ENCODE data around the gene DTNB.
A peak's percentile ranks its signal among the peaks of the same experiment; 100 is the strongest.
"Not testable (repeated sequence)": the region's sequence is repeated elsewhere in the genome, so short reads cannot be mapped to it uniquely, and the experiment has no call there.

The DTNB gene

DNA sequence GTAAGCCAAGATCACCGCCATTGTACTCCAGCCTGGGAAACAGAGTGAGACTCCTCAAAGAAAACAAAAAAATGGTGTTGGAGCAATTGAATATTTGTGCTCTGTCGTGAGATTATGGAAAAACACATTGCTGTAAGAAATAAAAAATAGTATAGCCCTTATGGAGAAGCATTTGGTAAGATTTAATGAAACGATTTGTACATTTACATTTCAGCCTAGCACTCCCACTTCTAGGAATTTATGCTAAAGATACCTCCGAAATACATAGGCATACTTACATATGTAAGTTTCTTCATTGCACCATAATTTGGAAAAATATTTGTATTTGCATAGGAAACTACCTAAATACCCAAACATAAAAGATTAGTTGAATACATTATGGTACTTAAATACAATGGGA lies 8.7 kb upstream of the DTNB start:
- DNase-seq: no peak

- DNase-seq: no peak
Observed at GRCh38 chr2:25677877-25678276, 4.5 kb upstream of the DTNB start.

DNA sequence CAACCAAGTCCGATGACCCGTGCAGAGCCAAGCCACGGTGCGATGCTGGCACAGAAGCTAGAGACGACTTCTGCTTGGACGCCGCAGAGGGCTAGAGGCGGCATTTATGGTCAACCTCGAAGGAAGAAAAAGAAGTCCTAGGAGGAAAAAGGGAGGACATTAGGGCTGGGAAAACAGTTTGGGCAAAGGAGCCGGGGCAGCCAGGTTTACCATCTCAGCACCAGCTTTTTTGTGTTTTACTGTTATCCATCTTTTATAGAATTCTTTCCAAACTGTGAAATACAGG lies 643 bp upstream of the DTNB start:
- no peak for DNase-seq

GRCh38 chr2:25672494-25673299 lies 680 bp downstream of the DTNB start:
- peak; percentile 34 to 66 for DNase-seq

GRCh38 chr2:25671622-25672021 lies 1.8 kb downstream of the DTNB start:
- DNase-seq: no peak

GRCh38 chr2:25669520-25669919 lies 3.9 kb downstream of the DTNB start:
- no peak for DNase-seq

DNA sequence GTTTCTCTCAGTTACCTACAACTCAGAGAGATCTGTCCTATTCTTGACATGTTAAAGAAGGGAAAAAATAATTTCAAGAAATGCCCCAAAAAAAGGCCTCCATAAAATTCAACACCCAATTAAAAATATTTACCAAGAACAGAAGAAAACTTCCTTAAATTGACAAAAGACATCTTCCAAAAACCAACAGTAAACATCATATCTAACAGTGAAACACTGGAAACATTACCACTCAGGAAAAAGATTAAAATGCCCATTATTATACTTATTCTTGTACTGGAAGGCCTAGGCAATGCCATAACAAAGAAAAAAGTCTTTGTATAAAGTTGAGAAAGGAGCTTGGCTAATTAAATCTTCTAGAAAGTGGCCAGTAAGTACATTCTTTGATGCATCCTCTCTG lies 7.2 kb downstream of the DTNB start:
- DNase-seq: no peak

DNA sequence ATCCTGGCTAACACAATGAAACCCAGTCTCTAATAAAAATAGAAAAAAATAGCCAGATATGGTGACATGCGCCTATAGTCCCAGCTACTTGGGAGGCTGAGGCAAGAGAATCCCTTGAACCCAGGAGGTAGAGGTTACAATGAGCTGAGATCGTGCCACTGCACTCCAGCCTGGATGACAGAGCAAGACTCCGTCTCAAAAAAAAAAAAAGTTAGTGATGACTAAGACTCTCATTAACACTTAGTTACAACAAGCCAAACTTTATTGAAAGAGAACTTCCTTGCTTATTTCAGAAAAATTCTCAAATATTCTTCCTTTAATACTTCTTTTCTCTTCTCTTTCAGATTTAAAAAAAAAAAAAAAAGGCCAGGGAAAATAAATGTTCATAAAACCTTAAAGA lies 7.9 kb downstream of the DTNB start:
- DNase-seq: not testable (repeated sequence)

GRCh38 chr2:25664965-25665307 lies 8.4 kb downstream of the DTNB start:
- no peak for DNase-seq

GRCh38 chr2:25664183-25664964 lies 9.0 kb downstream of the DTNB start:
- DNase-seq: peak; percentile 76 to 77

DNA sequence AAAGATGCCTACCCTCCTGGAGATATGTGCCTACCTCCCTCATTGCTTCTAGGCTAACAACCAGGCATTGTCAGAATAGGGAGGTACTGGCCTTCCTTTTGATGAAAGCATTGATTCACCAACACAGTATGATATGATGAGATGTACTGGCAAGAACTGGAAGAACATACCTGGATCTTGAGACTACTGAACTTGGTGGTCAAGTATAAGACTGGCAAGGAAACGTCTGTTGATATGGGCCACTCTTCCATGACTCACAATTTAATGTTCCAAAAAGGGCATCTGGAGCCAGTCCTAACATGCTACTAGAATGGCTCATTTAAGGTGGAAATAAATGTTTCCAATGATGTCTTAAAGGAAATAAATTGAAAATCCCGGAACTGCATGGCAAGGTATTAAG lies 18.1 kb downstream of the DTNB start:
- DNase-seq: no peak

DNA sequence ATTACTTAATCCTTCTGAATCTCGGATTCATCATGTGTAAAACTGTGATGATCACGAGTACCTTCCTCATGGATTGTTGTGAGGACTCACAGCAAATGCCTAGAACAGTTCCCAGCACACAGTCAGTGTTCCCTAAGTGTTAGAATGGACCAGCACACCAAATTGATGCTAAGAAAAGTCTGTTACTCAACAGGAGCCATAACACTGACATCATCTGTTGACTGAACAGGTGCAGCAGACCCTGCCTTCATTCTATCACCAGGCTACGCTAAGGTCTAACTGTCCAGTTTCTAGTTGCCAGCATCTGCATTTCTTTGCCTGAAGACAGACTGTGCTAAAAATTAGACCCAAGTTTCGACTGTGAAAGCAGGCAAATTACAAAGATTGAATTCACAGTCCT lies 18.6 kb downstream of the DTNB start:
- DNase-seq: no peak

DNA sequence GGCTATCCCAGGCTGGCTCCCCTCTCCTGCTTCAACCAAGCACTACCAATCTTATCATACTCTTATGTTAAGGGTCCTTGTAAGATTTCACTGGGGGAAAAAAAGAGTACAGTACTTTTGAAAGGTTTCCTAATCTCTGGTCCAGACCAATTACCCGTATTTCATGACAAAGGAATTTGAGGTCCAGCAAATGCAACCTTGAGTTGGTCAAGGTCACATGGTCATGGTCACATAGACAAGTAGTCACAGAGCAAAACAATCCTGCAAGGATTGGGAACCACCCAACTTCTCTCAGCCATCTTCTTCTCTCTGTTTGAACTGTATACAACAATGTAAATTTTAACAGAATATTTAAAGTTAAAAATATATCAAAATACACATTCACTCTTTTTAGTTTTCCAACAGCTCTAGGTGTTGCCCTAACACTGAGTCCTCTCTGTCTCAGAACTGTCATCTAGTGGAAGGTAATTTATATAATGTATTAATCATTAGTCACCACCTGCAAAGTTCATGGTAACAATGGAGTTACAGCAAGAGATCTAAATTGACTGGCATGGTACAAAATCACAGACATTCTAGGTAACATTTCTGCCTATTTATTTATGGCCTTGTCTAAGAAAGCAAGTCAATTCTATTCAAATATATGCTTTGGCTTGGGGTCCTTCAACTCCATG lies 21.5 kb downstream of the DTNB start:
- DNase-seq: no peak

DNA sequence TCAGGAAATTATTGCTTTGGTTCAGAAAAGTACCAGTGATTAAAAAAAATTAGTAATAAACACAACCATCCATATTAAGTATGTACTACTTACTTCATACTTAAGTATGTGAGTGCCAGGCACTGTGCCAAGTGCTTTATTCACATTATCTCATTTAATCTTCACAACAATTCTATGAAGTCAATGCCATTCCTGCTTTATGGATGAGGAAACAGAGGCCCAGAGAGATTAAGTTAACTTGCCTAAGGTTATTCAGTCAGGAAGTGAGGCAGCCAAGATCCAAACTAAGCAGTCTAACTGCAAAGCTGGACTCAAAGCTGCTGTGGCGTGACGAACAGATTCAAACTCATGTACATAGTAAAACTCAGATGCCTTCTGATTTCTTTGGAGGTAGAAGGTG lies 22.3 kb downstream of the DTNB start:
- DNase-seq: no peak

DNA sequence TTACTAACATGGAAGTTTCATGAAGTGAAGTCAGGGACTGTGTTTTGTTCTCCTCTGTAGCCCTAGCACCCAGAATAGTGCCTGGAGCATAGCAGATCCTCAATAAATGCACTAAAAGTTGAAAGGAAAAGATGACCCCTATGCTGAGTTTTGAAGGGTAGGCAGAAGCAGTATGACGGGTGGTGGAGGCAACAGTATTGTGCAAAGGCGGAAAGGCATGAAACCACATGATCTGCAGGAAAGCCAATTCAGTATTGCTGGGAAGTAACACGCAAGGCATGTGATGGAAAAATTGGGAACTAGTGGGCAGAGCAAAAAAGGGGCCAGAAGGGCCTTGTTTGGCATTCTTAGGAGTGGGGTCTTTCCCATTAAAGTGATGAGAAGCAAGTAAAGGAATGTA lies 23.1 kb downstream of the DTNB start:
- no peak for DNase-seq

DNA sequence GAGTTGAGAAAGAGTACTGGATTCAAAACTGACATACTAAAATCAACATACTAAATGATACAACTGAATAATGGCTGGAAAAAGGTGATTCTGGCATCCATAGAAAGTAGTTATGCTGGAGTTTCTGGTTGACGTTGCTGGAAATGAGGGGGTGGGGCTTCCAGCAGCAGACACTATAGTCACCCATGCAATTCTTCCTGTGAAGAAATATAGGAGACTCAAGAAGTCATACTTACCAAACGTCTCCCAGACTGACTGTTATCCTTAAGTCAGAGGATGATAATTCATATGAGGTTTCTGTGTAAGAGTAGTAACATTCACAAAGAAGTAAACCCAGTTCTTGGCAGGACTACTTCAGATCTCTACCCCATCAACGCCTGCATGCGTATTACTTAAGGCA lies 23.6 kb downstream of the DTNB start:
- no peak for DNase-seq

GRCh38 chr2:25642298-25642697 lies 31.1 kb downstream of the DTNB start:
- DNase-seq: no peak

DNA sequence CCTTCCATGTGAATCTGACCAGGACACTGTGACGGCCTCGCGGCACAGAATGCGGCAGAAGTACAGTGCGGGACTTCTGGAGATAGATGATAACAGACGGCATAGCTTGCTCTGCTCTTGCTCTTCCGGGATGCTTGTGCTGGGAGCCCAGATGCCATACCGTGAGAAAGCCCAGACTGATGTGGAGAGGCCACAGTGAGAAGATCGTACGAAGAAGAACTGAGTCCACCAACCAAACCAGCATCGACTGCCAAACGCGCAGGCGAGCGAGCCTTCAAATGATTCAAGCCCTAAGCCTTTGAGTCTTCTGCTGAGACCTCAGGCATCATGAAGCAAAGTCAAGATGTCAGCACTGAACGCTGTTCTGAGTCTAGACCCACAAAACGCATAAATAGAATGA lies 33.7 kb downstream of the DTNB start:
- no peak for DNase-seq

- no peak for DNase-seq
Observed at GRCh38 chr2:25639131-25639530, 34.2 kb downstream of the DTNB start.

DNA sequence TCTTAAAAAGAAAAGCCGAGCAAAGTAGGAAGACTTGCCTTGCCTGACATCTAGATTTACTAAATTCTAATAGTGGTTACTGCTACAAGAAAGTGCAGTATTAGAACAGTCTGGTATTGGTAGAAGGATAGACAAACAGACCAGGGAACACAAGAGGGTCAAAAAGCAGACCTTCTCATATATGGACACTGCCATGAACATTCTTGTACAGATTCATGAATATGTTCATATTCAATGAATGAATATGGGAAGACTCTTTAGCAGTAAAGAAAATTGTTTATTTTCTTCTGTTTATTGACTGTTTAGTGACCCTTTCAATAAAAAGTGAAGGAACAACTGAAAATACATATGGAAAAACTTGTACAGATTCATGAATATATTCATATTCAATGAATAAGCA lies 37.6 kb downstream of the DTNB start:
- DNase-seq: no peak

DNA sequence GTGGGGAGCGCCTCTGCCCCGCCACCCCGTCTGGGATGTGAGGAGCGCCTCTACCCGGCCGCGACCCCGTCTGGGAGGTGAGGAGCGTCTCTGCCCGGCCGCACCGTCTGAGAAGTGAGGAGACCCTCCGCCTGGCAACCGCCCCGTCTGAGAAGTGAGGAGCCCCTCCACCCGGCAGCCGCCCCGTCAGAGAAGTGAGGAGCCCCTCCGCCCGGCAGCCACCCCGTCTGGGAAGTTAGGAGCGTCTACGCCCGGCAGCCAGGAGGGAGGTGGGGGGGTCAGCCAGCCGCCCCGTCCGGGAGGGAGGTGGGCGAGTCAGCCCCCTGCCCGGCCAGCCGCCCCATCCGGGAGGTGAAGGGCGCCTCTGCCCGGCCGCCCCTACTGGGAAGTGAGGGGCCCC lies 39.6 kb downstream of the DTNB start:
- DNase-seq: not testable (repeated sequence)

DNA sequence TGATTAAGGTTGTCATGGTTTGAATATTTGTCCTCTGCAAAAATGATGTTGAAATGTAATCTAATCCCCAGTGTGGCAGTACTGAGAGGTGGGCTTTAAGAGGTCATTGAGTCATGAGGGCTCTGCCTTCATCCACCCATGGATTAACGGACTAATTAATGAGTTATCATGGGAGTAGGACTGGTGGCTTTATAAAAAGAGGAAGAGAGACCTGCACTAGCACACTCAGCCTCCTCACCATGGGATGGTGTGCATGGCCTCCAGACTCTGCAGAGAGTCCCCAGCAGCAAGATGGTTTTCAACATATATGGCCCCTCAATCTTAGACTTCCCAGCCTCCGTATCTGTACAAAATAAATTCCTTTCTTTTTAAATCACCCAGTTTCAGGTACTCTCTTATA lies 41.0 kb downstream of the DTNB start:
- DNase-seq: no peak

DNA sequence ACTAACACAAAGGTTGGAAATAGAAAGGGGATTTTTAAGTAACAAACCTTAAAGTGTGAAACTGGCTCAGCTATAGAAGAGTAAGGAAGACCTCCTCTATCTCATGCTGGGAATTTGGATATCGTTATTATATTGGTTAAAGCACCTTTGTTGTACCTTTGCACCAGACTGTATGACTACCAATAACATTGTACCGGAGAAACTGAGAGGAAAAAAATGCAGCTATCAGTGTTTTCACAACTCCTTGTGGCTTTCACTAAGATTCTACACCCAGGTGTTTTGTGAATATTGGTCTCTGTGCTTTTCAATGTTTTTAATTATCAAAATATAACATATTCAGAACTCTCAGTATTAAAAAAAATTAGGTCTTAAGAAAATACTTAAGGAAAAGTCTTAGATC lies 48.7 kb downstream of the DTNB start:
- DNase-seq: no peak

GRCh38 chr2:25623361-25623760 lies 50.0 kb downstream of the DTNB start:
- DNase-seq: no peak
